ENCODE data around the gene THSD4.

DNA sequence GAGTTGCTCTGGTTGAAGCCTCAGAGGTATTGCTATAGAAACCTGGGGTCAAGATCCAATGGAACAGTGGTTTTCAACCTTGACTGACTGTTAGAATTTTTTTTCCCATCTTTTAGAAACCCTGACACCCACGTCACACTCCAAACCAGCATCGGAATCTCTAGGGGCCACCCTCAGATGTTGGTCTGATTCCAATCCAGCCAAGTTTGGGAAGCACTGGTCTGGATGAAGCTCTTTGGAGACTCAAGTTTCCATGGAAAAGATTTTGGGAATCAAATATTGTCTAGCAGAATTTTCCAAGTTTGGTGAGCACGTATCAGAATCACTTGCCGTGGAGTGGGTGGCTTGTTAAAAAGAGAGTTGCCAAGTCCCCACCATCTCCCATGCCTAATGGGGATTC lies 103.8 kb downstream of the THSD4 start:
- TF ChIP-seq CTCF (conservative IDR thresholded peaks at IDR 0.05; ENCODE audit: low read depth, low read length) (no peak), EZH2phosphoT487 (IDR thresholded peaks at IDR 0.05; ENCODE audit: borderline replicate concordance, low read length) (no peak), EZH2 (IDR thresholded peaks at IDR 0.05; ENCODE audit: low read length, unreplicated experiment) (no peak)
